KMS-11 (cell line): ENCODE results near the gene RBM11.

ENCODE experiments used
- H2AFZ ChIP-seq: fragments of 200-600 bp; sonication (generic); 2 replicates; pipeline ENCODE4 v1.6.1; 2016; ENCODE audit warnings: antibody characterized with exemption, mixed run types, low read depth
- H3K27ac ChIP-seq: fragments of 200-600 bp; sonication (generic); 2 replicates; pipeline ENCODE4 v1.6.1; 2016; ENCODE audit warnings: mild to moderate bottlenecking, mixed run types
- H3K27me3 ChIP-seq: fragments of 200-600 bp; sonication (generic); 2 replicates; pipeline ENCODE4 v1.6.1; 2017; ENCODE audit warnings: mild to moderate bottlenecking, low read depth, mixed run types, moderate library complexity; ENCODE audit not compliant: insufficient read depth
- H3K36me3 ChIP-seq: fragments of 200-600 bp; sonication (generic); 2 replicates; pipeline ENCODE4 v1.6.1; 2017; ENCODE audit warnings: mild to moderate bottlenecking, mixed run types; ENCODE audit not compliant: insufficient read depth
- H3K4me1 ChIP-seq: fragments of 200-600 bp; sonication (generic); 2 replicates; pipeline ENCODE4 v1.6.1; 2016; ENCODE audit warnings: mild to moderate bottlenecking, low read depth, mixed run types; ENCODE audit not compliant: poor library complexity, severe bottlenecking
- H3K4me2 ChIP-seq: fragments of 200-600 bp; sonication (generic); 2 replicates; pipeline ENCODE4 v1.7.0; 2016; ENCODE audit warnings: mild to moderate bottlenecking, mixed run types
- H3K4me3 ChIP-seq: fragments of 200-600 bp; sonication (generic); IDR thresholded peaks from 2 replicates; pipeline ENCODE4 v1.6.1; 2017; ENCODE audit warnings: low read depth, low read length, mixed read lengths; ENCODE audit not compliant: insufficient read depth
- H3K79me2 ChIP-seq: fragments of 200-600 bp; sonication (generic); 2 replicates; pipeline ENCODE4 v1.6.1; 2016; ENCODE audit warnings: low read depth, mixed run types; ENCODE audit not compliant: insufficient read depth
- H3K9ac ChIP-seq: fragments of 200-600 bp; sonication (generic); 2 replicates; pipeline ENCODE4 v1.6.1; 2016; ENCODE audit warnings: mild to moderate bottlenecking, mixed run types
- H4K20me1 ChIP-seq: fragments of 200-600 bp; sonication (generic); 2 replicates; pipeline ENCODE4 v1.6.1; 2016; ENCODE audit warnings: mild to moderate bottlenecking, mixed run types; ENCODE audit not compliant: insufficient read depth
- TF ChIP-seq, protein P1 (sequence below): fragments of 200-600 bp; sonication (generic); conservative IDR thresholded peaks from 2 replicates; pipeline ENCODE4 v1.6.1; 2017; ENCODE audit warnings: low read depth, mild to moderate bottlenecking, antibody characterized with exemption, low read length, moderate library complexity, mixed read lengths

The RBM11 gene

DNA sequence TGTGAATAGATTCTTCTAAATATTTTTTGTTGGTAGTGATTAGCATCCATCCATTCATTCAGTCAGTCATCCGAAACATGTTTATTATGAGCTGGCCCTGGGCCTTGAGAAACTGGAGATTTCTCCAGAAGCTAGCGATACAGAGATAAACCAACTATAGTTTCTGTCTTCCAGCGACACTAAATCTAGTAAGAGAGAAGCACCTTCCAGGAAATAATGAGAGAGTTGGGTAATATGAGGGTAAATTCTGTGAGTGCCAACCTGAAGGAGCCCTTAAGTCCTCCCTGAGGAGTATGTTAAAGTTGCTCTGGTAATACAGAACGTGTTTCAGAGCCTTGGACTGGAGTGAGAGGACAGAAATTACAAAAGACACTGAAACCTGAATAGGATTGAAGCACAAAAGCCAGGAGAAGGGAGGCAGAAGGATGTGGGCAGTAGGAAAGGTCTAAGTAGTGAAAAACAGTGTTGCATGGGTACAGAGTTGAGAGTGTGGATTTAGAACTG is 59.8 kb downstream of the RBM11 start:
- no peak overlapping the region for H3K4me3 ChIP-seq
- no peak overlapping the region for H3K27ac ChIP-seq
- H4K20me1 ChIP-seq: no peaks in the 10 kb centered on the region
- no peak overlapping the region for H2AFZ ChIP-seq
- H3K9ac ChIP-seq: no peak overlapping the region
- no peaks in the 10 kb centered on the region for H3K27me3 ChIP-seq
- H3K79me2 ChIP-seq: no peaks in the 10 kb centered on the region
- no peak overlapping the region for H3K4me2 ChIP-seq
- H3K4me1 ChIP-seq: no peaks in the 10 kb centered on the region
- H3K36me3 ChIP-seq: no peaks in the 10 kb centered on the region
- TF ChIP-seq, protein P1, sequence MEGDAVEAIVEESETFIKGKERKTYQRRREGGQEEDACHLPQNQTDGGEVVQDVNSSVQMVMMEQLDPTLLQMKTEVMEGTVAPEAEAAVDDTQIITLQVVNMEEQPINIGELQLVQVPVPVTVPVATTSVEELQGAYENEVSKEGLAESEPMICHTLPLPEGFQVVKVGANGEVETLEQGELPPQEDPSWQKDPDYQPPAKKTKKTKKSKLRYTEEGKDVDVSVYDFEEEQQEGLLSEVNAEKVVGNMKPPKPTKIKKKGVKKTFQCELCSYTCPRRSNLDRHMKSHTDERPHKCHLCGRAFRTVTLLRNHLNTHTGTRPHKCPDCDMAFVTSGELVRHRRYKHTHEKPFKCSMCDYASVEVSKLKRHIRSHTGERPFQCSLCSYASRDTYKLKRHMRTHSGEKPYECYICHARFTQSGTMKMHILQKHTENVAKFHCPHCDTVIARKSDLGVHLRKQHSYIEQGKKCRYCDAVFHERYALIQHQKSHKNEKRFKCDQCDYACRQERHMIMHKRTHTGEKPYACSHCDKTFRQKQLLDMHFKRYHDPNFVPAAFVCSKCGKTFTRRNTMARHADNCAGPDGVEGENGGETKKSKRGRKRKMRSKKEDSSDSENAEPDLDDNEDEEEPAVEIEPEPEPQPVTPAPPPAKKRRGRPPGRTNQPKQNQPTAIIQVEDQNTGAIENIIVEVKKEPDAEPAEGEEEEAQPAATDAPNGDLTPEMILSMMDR: no peak
